GM13976 (cell line): ENCODE results near the gene PTGES.

Source experiments
- DNase-seq: peaks from one replicate; pipeline ENCODE4 v3.0.0; 2012; ENCODE audit warnings: low spot score
- in situ Hi-C: fragments of 300-500 bp; cut with MboI; formaldehyde crosslinking; loops from one replicate; pipeline ENCODE4 v1.12.0; 2022; ENCODE audit warnings: low sequenced_read_pairs, mixed read lengths, inconsistent platforms; ENCODE audit not compliant: unreplicated experiment
- TF ChIP-seq, protein P1 (sequence below): IDR thresholded peaks from 2 replicates; pipeline ENCODE4 v1.5.1; 2012; ENCODE audit warnings: borderline replicate concordance, mild to moderate bottlenecking; ENCODE audit not compliant: insufficient read depth; ENCODE audit errors: extremely low read depth, missing control alignments, control extremely low read depth

The PTGES gene

DNA sequence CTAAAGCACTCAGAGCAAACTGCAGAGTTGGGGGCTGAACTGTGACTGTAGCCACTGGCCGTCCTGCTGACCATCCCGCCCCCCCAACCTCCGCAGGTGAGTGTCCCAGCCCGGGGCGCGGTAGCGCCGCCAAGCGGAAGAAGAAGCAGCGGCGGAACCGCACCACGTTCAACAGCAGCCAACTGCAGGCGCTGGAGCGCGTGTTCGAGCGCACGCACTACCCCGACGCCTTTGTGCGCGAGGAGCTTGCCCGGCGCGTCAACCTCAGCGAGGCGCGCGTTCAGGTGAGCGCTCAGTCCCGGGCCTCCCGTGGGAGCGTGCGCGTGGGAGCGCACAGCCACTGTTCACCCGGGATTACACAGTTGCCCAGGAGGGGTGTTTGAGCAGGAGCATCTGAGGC lies 33.7 kb downstream of the PTGES start:
- TF ChIP-seq, protein P1, sequence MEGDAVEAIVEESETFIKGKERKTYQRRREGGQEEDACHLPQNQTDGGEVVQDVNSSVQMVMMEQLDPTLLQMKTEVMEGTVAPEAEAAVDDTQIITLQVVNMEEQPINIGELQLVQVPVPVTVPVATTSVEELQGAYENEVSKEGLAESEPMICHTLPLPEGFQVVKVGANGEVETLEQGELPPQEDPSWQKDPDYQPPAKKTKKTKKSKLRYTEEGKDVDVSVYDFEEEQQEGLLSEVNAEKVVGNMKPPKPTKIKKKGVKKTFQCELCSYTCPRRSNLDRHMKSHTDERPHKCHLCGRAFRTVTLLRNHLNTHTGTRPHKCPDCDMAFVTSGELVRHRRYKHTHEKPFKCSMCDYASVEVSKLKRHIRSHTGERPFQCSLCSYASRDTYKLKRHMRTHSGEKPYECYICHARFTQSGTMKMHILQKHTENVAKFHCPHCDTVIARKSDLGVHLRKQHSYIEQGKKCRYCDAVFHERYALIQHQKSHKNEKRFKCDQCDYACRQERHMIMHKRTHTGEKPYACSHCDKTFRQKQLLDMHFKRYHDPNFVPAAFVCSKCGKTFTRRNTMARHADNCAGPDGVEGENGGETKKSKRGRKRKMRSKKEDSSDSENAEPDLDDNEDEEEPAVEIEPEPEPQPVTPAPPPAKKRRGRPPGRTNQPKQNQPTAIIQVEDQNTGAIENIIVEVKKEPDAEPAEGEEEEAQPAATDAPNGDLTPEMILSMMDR = no peak
- in situ Hi-C loops = no loop called here

DNA sequence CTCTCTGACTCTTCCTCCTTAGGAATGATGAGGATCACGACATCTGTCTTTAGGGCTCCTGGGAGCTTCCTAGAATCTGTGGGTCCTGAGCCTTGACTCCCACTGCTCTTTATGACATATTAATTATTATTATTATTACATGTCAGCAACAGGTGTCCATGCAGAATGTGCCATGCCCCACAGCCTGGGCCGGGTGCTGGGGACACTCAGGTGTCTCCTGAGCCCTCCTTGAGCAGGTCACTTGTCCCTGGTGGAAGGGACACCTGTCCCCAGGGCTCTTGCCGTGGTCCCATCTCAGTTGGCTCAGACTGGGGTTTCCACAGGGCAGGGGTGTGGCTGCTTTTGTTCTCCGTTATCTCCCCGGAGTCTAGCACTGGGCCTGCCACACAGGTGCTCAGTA lies 34.2 kb downstream of the PTGES start:
- DNase-seq = no peak
- in situ Hi-C loops = no loop called here
- TF ChIP-seq, protein P1 = no peak

More for the DNA sequence above, 33.7 kb downstream of the PTGES start:
- no peak for DNase-seq

DNA sequence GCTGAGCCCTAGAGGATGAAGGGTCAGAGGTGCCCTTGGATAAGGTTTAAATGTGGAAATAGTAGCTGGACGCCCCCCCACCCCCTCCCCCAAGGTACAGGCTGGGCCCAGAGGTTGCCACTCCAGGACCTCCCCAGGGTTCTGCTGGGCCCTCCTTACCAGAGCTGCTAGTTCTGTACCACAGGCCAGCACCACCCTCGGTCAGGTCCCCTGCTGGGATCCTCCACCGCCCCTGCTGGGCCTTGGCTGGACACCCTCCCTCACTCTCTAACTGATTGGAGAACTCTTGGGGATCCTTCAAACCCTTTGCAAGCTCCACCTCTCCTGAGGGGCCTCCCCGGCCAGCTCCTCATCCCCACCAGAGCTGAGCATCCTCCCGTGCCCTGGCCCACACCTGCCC lies 34.9 kb downstream of the PTGES start:
- TF ChIP-seq, protein P1 = no peak
- DNase-seq = no peak
- in situ Hi-C loops = no loop called here

DNA sequence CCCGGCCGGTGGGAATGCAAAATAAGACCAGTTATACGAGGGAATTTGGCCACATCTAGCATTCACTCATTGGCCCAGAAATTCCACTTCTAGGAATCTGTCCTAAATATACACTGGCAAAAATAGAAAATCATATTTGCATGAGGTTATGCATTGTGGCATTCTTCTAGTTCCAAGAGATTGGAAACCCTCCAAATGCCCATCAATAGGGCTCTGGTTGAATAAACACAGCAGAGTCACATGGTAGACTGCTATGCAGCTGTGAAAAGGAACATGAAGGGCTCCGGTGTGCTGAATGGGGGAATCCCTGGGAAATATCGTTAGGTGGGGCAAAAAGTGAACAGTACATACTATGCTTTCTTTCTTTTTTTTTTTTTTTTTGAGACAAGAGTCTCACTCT lies 36.8 kb downstream of the PTGES start:
- no peak for DNase-seq
- TF ChIP-seq, protein P1 = no peak

DNA sequence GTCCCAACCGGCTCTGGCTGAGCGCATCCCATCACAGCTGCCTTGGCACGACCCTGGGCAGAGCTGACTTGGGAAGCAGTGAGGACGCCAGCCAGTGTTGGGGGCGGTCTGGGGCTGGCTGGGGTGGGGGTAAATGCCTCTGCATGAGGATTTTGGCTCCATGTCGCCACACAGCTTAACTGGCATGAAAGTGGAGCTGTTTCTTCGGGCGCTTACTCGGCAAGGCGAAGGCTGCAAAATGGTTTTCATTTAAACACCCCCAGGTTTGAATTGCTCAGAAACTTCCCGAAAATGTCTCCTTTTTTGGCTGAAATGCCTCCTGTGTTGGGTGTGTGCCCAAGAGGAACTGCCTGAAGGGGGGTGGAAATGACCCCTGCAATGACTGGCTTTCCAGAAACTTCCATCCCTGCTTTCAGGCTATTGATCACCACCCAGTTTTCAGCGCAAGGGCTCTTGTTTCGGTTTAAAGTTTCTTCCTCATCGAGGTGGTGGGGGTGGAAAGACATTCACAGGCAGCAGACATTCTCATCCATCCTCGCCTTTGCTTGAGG lies 38.3 kb downstream of the PTGES start:
- in situ Hi-C loops = no loop called here
- TF ChIP-seq, protein P1 = no peak
- DNase-seq = no peak

More for the DNA sequence above, 36.8 kb downstream of the PTGES start:
- in situ Hi-C loops = no loop called here

DNA sequence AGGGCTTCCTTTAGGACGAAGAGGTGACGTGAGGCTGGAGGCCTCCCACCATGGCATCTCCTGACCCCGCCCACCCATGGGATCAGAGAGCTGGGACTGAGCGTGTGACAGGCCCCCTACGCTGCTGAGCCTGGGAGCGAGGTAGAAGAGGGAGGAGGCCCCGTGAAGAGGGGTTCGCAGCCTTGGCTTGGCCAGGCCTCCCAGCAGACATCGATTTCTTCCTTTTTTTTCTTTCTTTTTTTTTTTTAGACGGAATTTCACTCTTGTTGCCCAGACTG lies 39.5 kb downstream of the PTGES start:
- TF ChIP-seq, protein P1 = no peak
- in situ Hi-C loops = no loop called here

More for the DNA sequence above, 39.5 kb downstream of the PTGES start:
- DNase-seq = no peak
